HEK293 (cell line): ENCODE measurements around the gene ABCE1.

Source experiments
- CTCF ChIA-PET: fragments of 350-600 bp; formaldehyde crosslinking; extraction: SDS; loops from one replicate; lab custom pipeline; 2021; ENCODE audit warnings: antibody characterized with exemption; lab: Yijun Ruan, JAX
- POLR2A ChIA-PET: fragments of 300-600 bp; formaldehyde crosslinking; extraction: SDS; loops from one replicate; lab custom pipeline; 2020; ENCODE audit warnings: antibody characterized with exemption, inconsistent platforms; lab: Yijun Ruan, JAX
- H3K27ac ChIP-seq: fragments of 200-500 bp; sonication (Bioruptor generic); 2 replicates; pipeline ENCODE4 v1.5.1; 2014; ENCODE audit warnings: low read depth, low read length, control low read depth, inconsistent platforms; ENCODE audit errors: extremely low read depth
- H3K36me3 ChIP-seq, 2 experiments: fragments of 200-500 bp in 1 of 2; sonication (Bioruptor generic) in 1 of 2; 1 replicate in 1 of 2; 2 replicates in 1 of 2; pipeline ENCODE4 v1.5.1; 2014 to 2017; ENCODE audit warnings: inconsistent platforms in 2 of 2, low read length in 2 of 2; ENCODE audit not compliant: control insufficient read depth in 2 of 2, insufficient read depth in 1 of 2
- H3K4me1 ChIP-seq: fragments of 200-500 bp; sonication (Bioruptor generic); 2 replicates; pipeline ENCODE4 v1.5.1; 2014; ENCODE audit warnings: mild to moderate bottlenecking, low read length, inconsistent platforms; ENCODE audit not compliant: control insufficient read depth, insufficient read depth
- H3K4me3 ChIP-seq: 2 replicates; pipeline ENCODE4 v1.5.1; 2011; ENCODE audit warnings: low read depth, mild to moderate bottlenecking, control low read depth, low read length, moderate library complexity
- H3K9me3 ChIP-seq: fragments of 200-500 bp; sonication (Bioruptor generic); 2 replicates; pipeline ENCODE4 v1.5.1; 2014; ENCODE audit warnings: low read depth, low read length, inconsistent platforms; ENCODE audit not compliant: control insufficient read depth, insufficient read depth
- KLF9 ChIP-seq: fragments of 450-650 bp; formaldehyde crosslinking; IDR thresholded peaks from 2 replicates; pipeline ENCODE4 v1.5.1; 2016; ENCODE audit warnings: missing biosample characterization, missing genetic modification characterization, low read depth
- MZF1 ChIP-seq: fragments of 450-650 bp; formaldehyde crosslinking; IDR thresholded peaks from 2 replicates; pipeline ENCODE4 v1.5.1; 2017; ENCODE audit warnings: missing biosample characterization, missing genetic modification characterization, borderline replicate concordance
- PRDM6 ChIP-seq: fragments of 450-650 bp; formaldehyde crosslinking; IDR thresholded peaks from 2 replicates; pipeline ENCODE4 v1.5.1; 2017; ENCODE audit warnings: missing biosample characterization, missing genetic modification characterization
- TRIM28 ChIP-seq: IDR thresholded peaks from 2 replicates; pipeline ENCODE4 v1.6.1; 2011; ENCODE audit warnings: low read length, control low read depth, borderline replicate concordance
- WT1 ChIP-seq: fragments of 450-650 bp; formaldehyde crosslinking; IDR thresholded peaks from 2 replicates; pipeline ENCODE4 v1.5.1; 2016; ENCODE audit warnings: missing biosample characterization, missing genetic modification characterization
- ZBTB10 ChIP-seq: fragments of 450-650 bp; formaldehyde crosslinking; IDR thresholded peaks from 2 replicates; pipeline ENCODE4 v1.5.1; 2016; ENCODE audit warnings: missing biosample characterization, missing genetic modification characterization
- ZNF223 ChIP-seq: fragments of 450-650 bp; formaldehyde crosslinking; IDR thresholded peaks from 2 replicates; pipeline ENCODE4 v1.5.1; 2016; ENCODE audit warnings: missing biosample characterization, missing genetic modification characterization
- ZNF26 ChIP-seq: fragments of 450-650 bp; formaldehyde crosslinking; IDR thresholded peaks from 2 replicates; pipeline ENCODE4 v1.5.1; 2016; ENCODE audit warnings: missing biosample characterization, missing genetic modification characterization
- ZNF324 ChIP-seq: fragments of 450-650 bp; formaldehyde crosslinking; IDR thresholded peaks from 2 replicates; pipeline ENCODE4 v1.5.1; 2016; ENCODE audit warnings: missing biosample characterization, missing genetic modification characterization
- ZNF354C ChIP-seq: fragments of 450-650 bp; formaldehyde crosslinking; IDR thresholded peaks from 2 replicates; pipeline ENCODE4 v1.5.1; 2016; ENCODE audit warnings: missing biosample characterization, missing genetic modification characterization, low read depth, borderline replicate concordance
- ZNF404 ChIP-seq: fragments of 450-650 bp; formaldehyde crosslinking; IDR thresholded peaks from 2 replicates; pipeline ENCODE4 v1.5.1; 2017; ENCODE audit warnings: missing biosample characterization, missing genetic modification characterization
- ZNF621 ChIP-seq: fragments of 450-650 bp; formaldehyde crosslinking; IDR thresholded peaks from 2 replicates; pipeline ENCODE4 v1.5.1; 2017; ENCODE audit warnings: missing biosample characterization, missing genetic modification characterization
- ZNF701 ChIP-seq: fragments of 450-650 bp; formaldehyde crosslinking; IDR thresholded peaks from 2 replicates; pipeline ENCODE4 v1.5.1; 2016; ENCODE audit warnings: missing biosample characterization, missing genetic modification characterization
- ZNF785 ChIP-seq: fragments of 450-650 bp; formaldehyde crosslinking; IDR thresholded peaks from 2 replicates; pipeline ENCODE4 v1.5.1; 2016; ENCODE audit warnings: missing biosample characterization, missing genetic modification characterization
- ZNF830 ChIP-seq: fragments of 450-650 bp; IDR thresholded peaks from 2 replicates; pipeline ENCODE4 v1.5.0; 2018; ENCODE audit warnings: missing biosample characterization, missing genetic modification characterization, low read depth, mild to moderate bottlenecking, moderate library complexity
- TF ChIP-seq, protein P1 (sequence below): fragments of 450-650 bp; formaldehyde crosslinking; IDR thresholded peaks from 2 replicates; pipeline ENCODE4 v1.5.0; 2017; ENCODE audit warnings: missing biosample characterization, missing genetic modification characterization, borderline replicate concordance
- TF ChIP-seq, protein P2 (sequence below): fragments of 450-650 bp; formaldehyde crosslinking; IDR thresholded peaks from 2 replicates; pipeline ENCODE4 v1.5.1; 2016; ENCODE audit warnings: missing biosample characterization, missing genetic modification characterization
- TF ChIP-seq, protein P3 (sequence below): fragments of 450-650 bp; formaldehyde crosslinking; IDR thresholded peaks from 2 replicates; pipeline ENCODE4 v1.5.1; 2016; ENCODE audit warnings: missing biosample characterization, missing genetic modification characterization

ABCE1 gene

GRCh38 chr4:145130130-145130529 lies 32.0 kb downstream of the ABCE1 start (continued):
- no peak for TF ChIP-seq ZNF701 (tag by site-specific recombination)
- TF ChIP-seq ZNF404 (tag by site-specific recombination), result no peak
- TF ChIP-seq, all 188 proteins: peak for 0

- Histone ChIP-seq H3K9me3 (no peaks in the 10 kb centered on the region), H3K27ac (no peak overlapping the region), H3K4me1 (no peaks in the 10 kb centered on the region), H3K36me3 (peaks cover 0 to 59% of the 10 kb centered on the region in 2 experiments; a peak in 2 of 3 replicates), H3K4me3 (no peak overlapping the region)
- CTCF ChIA-PET, result no interaction called here
- TF ChIP-seq, protein P1, sequence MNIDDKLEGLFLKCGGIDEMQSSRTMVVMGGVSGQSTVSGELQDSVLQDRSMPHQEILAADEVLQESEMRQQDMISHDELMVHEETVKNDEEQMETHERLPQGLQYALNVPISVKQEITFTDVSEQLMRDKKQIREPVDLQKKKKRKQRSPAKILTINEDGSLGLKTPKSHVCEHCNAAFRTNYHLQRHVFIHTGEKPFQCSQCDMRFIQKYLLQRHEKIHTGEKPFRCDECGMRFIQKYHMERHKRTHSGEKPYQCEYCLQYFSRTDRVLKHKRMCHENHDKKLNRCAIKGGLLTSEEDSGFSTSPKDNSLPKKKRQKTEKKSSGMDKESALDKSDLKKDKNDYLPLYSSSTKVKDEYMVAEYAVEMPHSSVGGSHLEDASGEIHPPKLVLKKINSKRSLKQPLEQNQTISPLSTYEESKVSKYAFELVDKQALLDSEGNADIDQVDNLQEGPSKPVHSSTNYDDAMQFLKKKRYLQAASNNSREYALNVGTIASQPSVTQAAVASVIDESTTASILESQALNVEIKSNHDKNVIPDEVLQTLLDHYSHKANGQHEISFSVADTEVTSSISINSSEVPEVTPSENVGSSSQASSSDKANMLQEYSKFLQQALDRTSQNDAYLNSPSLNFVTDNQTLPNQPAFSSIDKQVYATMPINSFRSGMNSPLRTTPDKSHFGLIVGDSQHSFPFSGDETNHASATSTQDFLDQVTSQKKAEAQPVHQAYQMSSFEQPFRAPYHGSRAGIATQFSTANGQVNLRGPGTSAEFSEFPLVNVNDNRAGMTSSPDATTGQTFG (tag by site-specific recombination), result no peak
- no peak for TF ChIP-seq ZNF354C (tag by site-specific recombination)
- TF ChIP-seq WT1 (tag by site-specific recombination), result no peak
- TF ChIP-seq TRIM28, result no peak
- TF ChIP-seq KLF9, result no peak
- TF ChIP-seq, all 188 proteins: peak for 0
- POLR2A ChIA-PET, result no interaction called here
These were observed 32.8 kb downstream of the ABCE1 start for GRCh38 chr4:145130788-145131399.

DNA sequence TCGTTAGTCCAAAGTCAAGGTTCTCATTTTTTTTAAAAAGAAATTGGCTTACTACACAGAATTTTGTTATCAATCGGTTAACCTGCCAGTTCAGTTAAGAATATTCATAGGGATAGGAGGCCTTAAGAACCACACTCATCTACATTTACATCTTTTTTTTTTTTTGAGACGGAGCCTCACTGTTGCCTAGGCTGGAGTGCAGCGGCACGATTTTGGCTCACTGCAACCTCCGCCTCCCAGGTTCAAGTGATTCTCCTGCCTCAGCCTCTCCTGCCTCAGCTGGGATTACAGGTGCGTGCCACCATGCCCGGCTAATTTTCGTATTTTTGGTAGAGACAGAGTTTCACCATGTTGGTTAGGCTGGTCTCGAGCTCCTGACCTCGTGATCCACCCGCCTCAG lies 33.7 kb downstream of the ABCE1 start:
- peaks cover 0 to 49% of the 10 kb centered on the region in 2 experiments; a peak in 1 of 3 replicates for H3K36me3 ChIP-seq
- no peak overlapping the region for H3K27ac ChIP-seq
- no peaks in the 10 kb centered on the region for H3K9me3 ChIP-seq
- H3K4me3 ChIP-seq, result no peak overlapping the region
- H3K4me1 ChIP-seq, result no peaks in the 10 kb centered on the region
- POLR2A ChIA-PET, result no interaction called here
- CTCF ChIA-PET, result no interaction called here
- TF ChIP-seq, protein P1 (tag by site-specific recombination), result no peak
- TF ChIP-seq ZNF324 (tag by site-specific recombination), result no peak
- TF ChIP-seq ZNF26 (tag by site-specific recombination), result no peak
- TF ChIP-seq, protein P2, sequence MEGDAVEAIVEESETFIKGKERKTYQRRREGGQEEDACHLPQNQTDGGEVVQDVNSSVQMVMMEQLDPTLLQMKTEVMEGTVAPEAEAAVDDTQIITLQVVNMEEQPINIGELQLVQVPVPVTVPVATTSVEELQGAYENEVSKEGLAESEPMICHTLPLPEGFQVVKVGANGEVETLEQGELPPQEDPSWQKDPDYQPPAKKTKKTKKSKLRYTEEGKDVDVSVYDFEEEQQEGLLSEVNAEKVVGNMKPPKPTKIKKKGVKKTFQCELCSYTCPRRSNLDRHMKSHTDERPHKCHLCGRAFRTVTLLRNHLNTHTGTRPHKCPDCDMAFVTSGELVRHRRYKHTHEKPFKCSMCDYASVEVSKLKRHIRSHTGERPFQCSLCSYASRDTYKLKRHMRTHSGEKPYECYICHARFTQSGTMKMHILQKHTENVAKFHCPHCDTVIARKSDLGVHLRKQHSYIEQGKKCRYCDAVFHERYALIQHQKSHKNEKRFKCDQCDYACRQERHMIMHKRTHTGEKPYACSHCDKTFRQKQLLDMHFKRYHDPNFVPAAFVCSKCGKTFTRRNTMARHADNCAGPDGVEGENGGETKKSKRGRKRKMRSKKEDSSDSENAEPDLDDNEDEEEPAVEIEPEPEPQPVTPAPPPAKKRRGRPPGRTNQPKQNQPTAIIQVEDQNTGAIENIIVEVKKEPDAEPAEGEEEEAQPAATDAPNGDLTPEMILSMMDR (tag by site-specific recombination), result no peak
- no peak for TF ChIP-seq ZNF621
- no peak for TF ChIP-seq ZBTB10 (tag by site-specific recombination)
- TF ChIP-seq ZNF830 (tag by site-specific recombination), result no peak
- no peak for TF ChIP-seq ZNF785 (tag by site-specific recombination)
- TF ChIP-seq, protein P3, sequence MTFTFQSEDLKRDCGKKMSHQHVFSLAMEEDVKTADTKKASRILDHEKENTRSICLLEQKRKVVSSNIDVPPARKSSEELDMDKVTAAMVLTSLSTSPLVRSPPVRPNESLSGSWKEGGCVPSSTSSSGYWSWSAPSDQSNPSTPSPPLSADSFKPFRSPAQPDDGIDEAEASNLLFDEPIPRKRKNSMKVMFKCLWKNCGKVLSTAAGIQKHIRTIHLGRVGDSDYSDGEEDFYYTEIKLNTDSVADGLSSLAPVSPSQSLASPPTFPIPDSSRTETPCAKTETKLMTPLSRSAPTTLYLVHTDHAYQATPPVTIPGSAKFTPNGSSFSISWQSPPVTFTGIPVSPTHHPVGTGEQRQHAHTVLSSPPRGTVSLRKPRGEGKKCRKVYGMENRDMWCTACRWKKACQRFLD, result no peak
- no peak for TF ChIP-seq MZF1 (tag by site-specific recombination)
- TF ChIP-seq ZNF223 (tag by site-specific recombination), result no peak
- no peak for TF ChIP-seq PRDM6 (tag by site-specific recombination)
